Stimulated activated CD4-positive, alpha-beta T cell treated with anti-CD3 and anti-CD28 coated beads, Interleukin-12 subunit alpha, Interleukin-12 subunit beta, amount 100 ng/mL, for 4 hours (primary cell): ENCODE data around the gene SLC49A3.
A peak's percentile ranks its signal among the peaks of the same experiment; 100 is the strongest.
"Not testable (repeated sequence)": the region's sequence is repeated elsewhere in the genome, so short reads cannot be mapped to it uniquely, and the experiment has no call there.

Source experiments
- DNase-seq: peaks from one replicate; pipeline ENCODE4 v3.0.0-alpha.2; 2020

SLC49A3 gene

GRCh38 chr4:721261-722168, 32.6 kb upstream of the SLC49A3 start:
- no peak for DNase-seq

- no peak for DNase-seq
Measured at GRCh38 chr4:720111-720860, 31.3 kb upstream of the SLC49A3 start.

- no peak for DNase-seq
Measured at GRCh38 chr4:718460-718859, 29.5 kb upstream of the SLC49A3 start.

DNA sequence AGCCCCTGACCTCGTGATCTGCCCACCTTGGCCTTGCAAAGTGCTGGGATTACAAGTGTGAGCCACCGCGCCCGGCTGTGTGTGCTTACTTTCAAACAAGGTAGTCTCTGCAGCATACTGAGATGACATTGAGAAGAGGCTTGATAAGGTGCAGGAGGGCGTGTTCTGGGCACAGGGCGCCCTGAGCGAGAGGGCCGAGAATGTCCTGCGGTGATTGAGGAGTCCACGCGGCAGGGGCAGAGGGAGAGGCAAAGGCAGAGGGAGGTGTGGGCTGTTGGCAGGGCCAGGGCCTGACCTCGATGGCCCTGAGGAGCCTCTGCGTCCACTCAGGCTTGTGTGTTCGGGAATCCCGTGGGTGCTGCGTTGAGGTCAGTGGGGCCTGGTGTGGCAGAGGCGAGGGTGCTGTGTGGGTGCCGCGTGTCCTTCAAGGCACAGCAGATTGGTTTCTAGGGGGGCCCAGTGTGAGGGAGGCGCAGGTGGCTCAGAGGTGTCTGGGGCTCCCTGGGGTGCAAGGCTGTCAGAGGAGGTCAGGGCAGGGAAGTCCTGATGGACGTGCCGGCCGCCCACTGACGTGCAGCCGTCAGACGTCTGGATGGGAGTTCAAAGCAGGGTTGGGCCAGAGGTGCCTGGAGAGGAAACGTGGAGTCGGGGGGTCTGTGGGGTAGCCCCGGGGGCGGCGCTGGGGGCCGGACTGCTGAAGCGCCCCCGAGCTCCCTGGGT, 28.8 kb upstream of the SLC49A3 start:
- DNase-seq = no peak

DNA sequence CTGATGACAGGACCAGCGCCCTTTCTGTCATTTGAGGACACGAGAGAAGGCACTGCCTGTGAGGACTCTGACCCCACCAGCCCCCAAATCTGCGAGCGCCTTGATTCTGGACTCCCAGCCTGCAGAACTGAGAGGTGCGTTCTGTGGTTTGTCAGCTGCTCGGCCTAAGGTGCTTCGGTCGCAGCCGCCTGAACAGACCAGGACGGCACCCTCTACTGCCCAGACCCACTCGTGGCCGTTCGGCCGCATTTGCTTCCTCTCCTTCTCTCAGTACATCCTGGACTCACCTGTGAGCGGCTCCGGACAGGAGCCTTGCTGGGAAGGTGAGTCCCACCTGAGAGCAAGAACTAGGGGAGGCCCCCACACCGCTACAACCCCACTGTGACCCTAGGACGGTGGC, 25.1 kb upstream of the SLC49A3 start:
- DNase-seq = no peak

GRCh38 chr4:712916-713632, 24.1 kb upstream of the SLC49A3 start:
- no peak for DNase-seq

DNA sequence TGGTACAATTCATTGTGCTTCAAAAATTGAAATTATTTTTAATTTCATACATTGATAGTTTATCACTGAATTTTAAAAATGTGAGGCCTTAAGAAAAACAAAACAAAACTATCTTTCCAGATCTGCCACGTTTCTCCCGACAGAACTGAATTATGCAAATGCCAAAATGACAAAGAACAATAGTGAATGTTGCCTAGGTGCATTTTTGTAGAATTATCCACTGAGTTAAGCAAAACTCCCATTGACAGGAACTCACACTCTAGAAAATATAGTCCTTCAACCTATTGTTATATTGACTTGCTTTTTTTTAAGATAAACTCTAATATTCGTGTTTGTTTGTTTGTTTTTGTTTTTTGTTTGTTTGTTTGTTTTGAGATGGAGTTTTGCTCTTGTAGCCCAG, 23.1 kb upstream of the SLC49A3 start:
- no peak for DNase-seq

GRCh38 chr4:710916-711315, 22.0 kb upstream of the SLC49A3 start:
- no peak for DNase-seq

DNA sequence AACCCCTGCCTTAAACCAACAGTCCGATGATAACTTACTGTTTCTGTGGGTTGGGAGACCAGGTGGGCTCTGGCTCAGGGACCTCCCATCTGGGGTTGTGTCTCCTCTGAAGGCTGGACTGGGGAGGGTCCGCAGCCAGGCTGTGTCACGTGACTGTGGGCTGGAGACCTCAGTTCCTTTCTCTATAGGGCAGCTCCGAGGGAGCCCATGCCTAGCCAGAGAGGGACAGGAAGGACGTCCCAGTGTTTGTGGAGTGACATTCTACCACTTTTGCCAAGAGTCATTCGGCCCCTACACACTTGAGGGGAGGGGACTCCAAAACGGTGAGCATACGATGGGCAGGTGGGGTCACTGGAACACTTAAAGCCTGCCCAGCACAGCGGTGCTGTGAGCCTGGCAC, 21.2 kb upstream of the SLC49A3 start:
- DNase-seq = no peak

DNA sequence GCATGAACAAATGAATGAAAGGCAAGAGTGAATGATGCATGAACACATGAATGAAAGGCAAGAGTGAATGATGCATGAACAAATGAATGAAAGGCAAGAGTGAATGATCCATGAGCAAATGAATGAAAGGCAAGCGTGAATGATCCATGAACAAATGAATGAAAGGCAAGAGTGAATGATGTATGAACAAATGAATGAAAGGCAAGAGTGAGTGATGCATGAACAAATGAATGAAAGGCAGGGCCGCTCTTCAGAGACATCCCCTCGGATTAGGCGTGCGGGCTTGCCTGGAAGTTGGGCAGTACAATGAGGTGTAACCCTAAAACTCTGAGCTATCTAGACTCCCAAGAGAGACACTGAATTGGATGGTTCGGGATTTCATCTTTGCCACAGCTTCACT, 20.4 kb upstream of the SLC49A3 start:
- no peak for DNase-seq

DNA sequence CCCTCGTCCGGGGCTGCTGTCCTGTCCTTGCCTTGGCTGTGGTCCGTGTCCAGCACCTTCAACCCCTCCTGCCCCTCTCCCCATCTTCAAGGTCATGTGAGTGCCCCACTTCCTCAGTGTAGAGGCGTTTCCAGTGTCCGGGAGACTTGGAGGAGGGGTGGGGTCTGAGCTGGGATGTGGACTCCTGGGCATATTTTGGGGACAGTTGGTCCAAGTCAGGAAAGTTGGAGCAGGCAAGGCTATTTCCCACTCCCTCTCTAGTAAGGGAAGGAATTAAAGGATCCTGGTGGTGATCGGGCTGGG, 19.6 kb upstream of the SLC49A3 start:
- DNase-seq = no peak

- DNase-seq = no peak
Measured at GRCh38 chr4:707929-708630, 19.1 kb upstream of the SLC49A3 start.

DNA sequence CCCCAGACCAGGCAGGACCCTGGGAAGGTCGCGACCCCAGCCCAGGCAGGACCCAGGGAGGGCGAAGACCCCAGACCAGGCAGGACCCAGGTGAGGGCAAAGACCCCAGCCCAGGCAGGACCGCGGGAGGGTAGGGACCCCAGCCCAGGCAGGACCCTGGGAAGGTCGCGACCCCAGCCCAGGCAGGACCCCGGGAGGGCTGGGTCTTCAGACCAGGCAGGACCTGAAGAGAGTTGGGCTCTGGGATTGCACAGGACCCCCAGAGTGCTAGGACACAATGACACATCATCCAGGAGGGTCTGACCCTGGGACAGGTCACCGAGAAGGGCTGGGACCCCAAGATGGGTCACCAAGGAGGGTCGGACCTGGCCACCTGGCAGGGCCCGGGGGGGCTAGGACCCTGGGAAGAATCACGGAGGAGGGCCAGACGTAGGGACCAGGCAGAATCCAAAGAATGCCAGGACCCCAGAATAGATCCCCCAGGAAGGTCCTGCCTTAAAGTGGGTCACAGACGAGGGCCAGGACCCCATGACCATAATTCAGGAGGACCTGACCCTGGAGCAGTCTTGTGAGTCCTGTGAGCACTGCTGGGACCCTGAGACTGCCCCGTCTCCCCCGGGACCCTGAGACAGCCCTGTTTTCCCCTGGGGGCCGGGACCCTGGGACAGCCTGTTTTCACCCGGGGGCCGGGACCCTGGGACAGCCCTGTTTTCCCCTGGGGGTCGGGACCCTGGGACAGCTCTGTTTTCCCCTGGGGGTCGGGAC, 18.1 kb upstream of the SLC49A3 start:
- DNase-seq = no peak

GRCh38 chr4:706083-706633, 17.2 kb upstream of the SLC49A3 start:
- DNase-seq = not testable (repeated sequence)

DNA sequence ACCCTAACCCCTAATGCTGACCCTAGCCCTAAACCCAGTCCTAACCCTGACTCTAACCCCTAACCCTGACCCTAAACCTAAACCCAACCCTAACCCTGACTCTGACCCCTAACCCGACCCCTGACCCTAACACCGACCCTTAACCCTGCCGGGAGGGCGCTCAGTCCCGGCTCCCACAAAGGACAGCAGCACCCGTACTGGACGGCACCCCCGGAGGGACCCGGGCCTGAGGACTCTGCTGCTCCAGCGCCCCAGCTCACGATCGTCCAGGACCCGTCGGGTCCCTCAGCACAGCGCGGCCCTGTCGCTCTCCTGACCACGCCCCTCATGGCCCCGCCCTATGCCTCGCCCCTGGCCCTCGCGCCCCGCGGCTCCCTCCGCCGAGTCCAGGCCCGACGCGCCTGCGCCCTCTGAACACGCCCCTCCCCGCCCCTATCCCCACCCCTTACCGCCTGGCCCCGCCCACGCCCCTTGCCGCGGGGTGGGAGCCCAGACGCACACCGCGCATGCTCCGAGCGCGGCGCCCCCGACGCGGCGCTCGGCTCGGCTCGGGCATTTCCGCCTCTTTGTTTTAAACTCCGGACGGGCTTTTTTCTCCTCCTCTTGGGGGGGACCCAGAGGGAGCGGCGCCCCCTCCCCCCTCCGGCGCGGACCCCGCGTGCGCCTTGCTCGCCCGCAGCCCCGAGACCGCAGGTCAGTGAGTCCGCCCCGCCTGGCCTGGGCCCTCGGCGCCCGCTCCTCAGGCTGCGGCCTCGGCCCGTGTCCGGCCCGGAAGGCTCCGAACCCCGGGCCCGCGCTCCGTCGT, 16.5 kb upstream of the SLC49A3 start, which contains the start of gene PCGF3:
Gene PCGF3 (plus strand): TSS at position 555 of the 805 bp plus-strand sequence. CDS start 27,849 bp downstream, outside the sequence.
- DNase-seq = peak; percentile 98

DNA sequence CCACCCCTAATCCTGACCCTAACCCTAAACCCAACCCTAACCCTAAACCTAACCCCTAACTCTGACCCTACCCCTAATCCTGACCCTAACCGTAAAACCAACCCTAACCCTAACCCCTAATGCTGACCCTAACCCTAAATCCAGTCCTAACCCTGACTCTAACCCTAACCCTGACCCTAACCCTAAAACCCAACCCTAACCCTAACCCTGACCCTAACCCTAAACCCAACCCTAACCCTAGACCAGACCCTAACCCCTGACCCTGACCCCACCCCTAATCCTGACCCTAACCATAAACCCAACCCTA, 16.0 kb upstream of the SLC49A3 start:
- no peak for DNase-seq

DNA sequence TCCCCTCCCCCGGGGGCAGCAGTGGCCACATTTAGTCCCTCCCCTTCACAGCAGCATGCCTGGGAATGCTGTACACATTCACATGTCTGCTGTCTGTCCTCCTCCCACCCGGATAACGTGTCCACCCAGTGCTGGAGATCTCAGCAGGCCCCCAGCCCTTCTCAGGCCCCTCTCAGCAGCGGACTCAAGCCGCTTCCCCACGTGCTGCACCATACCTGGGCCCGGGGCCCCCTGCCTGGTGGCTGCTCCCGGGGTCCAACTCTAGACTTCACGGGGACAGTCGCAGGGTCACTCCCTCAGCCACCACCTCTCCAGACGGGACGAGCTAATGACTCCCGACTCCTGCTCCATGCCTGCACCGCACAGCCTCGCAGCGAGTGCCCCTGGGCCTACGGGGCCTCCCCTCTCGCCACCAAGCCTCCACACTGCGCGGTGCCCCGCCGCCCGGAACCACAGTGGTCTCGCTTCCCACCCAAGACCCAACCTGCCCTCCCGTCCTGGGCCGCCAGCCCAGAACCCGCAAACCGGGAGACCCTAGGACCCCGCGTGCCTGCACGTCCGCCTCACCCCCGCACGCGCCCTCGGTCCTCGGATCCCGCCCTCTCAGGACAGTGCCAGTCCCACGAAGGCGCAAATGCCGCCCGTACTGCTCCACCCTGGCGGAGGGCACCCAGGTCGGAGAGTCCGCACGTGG, 15.4 kb upstream of the SLC49A3 start:
- DNase-seq = no peak

DNA sequence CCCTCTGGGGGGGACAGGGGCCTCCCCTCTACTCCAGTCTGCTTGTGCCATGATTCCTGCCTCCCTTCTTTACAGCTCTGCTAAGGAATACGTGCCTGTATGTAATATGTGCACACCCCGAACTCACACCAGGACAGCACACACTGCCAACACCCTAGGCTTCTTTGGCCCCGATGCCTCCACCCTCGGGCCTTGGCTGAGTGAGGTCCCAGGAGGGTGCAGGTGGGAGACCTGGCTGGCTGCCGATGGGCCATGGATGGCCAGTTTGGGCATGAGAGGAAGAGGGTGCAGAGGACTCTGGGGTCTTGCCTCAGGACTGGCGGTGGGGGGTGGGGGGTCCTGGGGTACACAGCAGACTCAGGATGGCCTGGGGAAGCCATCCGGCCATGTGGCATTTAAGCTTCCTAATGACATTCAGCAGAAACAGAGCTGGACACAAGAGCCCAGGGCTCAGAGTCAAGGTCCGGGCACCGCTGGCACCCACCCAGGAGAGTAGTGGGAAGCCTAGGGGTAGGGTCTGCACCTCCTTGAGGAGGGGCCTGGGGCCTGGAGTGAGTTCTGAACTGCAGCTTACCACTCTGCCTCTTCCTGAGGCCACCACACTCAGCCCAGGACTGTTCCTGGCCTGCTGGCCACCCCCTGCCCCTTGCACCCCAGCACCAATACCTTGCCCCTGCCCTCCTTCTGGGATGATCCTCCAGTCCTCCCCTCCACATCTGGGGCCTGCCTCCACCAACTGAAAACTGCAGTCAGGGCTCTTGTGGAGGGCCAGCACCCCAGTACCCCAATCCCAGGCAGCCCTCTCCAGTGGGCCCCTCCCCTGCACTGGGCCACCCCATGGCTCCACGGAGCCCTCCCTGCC, 14.6 kb upstream of the SLC49A3 start:
- DNase-seq = no peak

DNA sequence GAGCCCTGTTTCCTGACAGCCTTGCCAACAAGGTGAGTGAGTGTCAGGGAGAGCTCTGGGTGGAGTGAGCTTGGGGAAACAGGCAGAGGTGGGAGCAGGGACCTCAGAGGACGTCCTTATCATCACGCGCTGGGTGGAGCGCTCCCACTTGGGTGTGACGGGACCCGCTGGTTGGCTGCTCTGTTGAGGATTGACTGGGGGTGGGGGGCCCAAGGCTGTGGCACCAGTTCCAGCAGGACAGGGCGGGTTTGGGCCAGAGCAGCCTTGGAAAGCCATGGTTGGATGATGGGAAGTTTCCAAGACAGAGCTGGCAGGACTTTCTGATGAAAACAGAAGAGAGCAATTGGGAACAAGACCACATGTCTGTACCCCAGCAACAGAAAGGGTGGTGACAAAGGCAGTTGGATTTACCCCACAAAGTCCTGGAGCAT, 13.7 kb upstream of the SLC49A3 start:
- DNase-seq = no peak
